Psoas muscle (tissue), 8 donors: ENCODE data around the gene NUP210L. TPM values are rescaled to one million over a fixed set of nuclear protein-coding genes. Genes with fewer than 3 reads are reported as not detected.

ENCODE experiments used
- ATAC-seq, 4 donors: fragments of 200-7000 bp; cut with Tn5 transposase; one replicate each; pipeline ENCODE4 v1.9.1; 2020; ENCODE audit warnings: moderate library complexity in 3 of 4, mild to moderate bottlenecking in 2 of 4
- DNase-seq, 2 donors: peaks; one replicate each; pipeline ENCODE4 v3.0.0-alpha.2; 2020
- H3K27ac ChIP-seq: fragments of 200-600 bp; one replicate; pipeline ENCODE4 v1.8.0; 2022
- H3K27me3 ChIP-seq, 3 donors: fragments of 200-600 bp in 1 of 3; one replicate each; pipeline versions ENCODE4 v1.6.1 to v1.8.0; 2013 to 2022; ENCODE audit warnings: low read length in 2 of 3, mild to moderate bottlenecking in 2 of 3, moderate library complexity in 1 of 3; ENCODE audit not compliant: insufficient read depth in 3 of 3
- H3K36me3 ChIP-seq, 2 donors: fragments of 200-600 bp in 1 of 2; one replicate each; pipeline versions ENCODE4 v1.6.1 to v1.8.0; 2013 to 2022; ENCODE audit warnings: low read depth in 1 of 2, mild to moderate bottlenecking in 1 of 2, moderate library complexity in 1 of 2; ENCODE audit not compliant: insufficient read depth in 1 of 2
- H3K4me1 ChIP-seq: fragments of 200-600 bp; one replicate; pipeline ENCODE4 v1.8.0; 2022
- H3K4me3 ChIP-seq: fragments of 200-600 bp; one replicate; pipeline ENCODE4 v1.8.0; 2022; ENCODE audit warnings: mild to moderate bottlenecking
- H3K9me3 ChIP-seq: fragments of 200-600 bp; one replicate; pipeline ENCODE4 v1.8.0; 2022
- WGBS, 3 donors: extraction: QIAGEN DNeasy Blood & Tissue Kit; methylation state at CpG; one replicate each; pipeline versions ENCODE4 v1.1.6 to v1.1.7; 2013; 5-methylcytosine and 5-hydroxymethylcytosine counted together
- intact Hi-C, 2 donors: fragments of 100-400 bp; cut with DNase I; formaldehyde crosslinking; loops; one replicate each; pipeline versions ENCODE4 v1.11.0 to v1.14.2; 2022
- polyA plus RNA-seq, 3 donors: library from polyadenylated mRNA; stranded (reverse); fragments of 200-250 nt; gene quantifications; one replicate each; pipeline ENCODE4 v1.2.3, GENCODE V29; 2013
- total RNA-seq, 4 donors: library from RNA; stranded (reverse); fragmentation: NEBNext Ultra II Directional in 2 of 4; extraction: Animal tissue kit (Norgen Biotek cat#: 25700) in 2 of 4; gene quantifications; one replicate each; pipeline versions ENCODE4 v1.2.1 to v1.2.4, GENCODE V29; 2021 to 2023
- TF ChIP-seq, protein P1 (sequence below): fragments of 200-600 bp; IDR thresholded peaks from one replicate; pipeline ENCODE4 v1.8.0; 2022; ENCODE audit warnings: antibody characterized with exemption
- donor health status: healthy with polysubstance abuse.
- donor health status: DM: no; HTN: no; CAD: no; lungs with moderate emphysema.
- donor health status: Bipolar disorder and iron deficiency.
- donor health status: healthy.
- donor health status: DM: yes; HTN: yes; CAD: no.
- donor health status: DM: no; HTN: no; CAD: no.
- donor health status: DM: no; HTN: no; CAD: no.
- donor health status: DM: yes; HTN: yes; CAD: no.

Gene NUP210L
- total and polyA plus RNA-seq, 7 donors: 0.01 to 3.0 (median 0.19) TPM; not detected in 2

DNA sequence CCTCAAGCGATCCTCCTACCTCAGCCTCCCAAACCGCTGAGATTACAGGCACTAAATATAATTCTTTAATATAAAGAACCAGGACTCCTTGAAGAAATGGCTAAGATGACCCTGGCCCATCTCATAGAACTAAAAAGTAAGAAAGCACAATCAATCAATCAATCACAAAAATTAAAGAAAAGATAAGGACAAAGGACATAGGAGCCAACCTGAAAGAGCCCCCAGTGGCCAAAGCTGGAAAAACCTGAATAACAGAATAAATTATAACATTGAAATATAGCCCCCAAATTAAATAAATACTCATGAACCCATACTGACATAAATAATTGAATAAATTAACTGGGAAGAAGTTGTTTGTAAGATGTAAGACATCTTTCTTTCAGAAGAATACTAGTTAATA lies 8.9 kb downstream of the NUP210L start:
- 93 to 100% (median 98%) methylated on average over 2 of the region's 2 CpGs for WGBS, 3 donors
- H3K4me3 ChIP-seq: no peak overlapping the region
- DNase-seq (no peak), ATAC-seq (no peak)
- H3K36me3 ChIP-seq: no peaks in the 10 kb centered on the region
- H3K27ac ChIP-seq: no peak overlapping the region
- intact Hi-C loops: no loop called here
- TF ChIP-seq, protein P1, sequence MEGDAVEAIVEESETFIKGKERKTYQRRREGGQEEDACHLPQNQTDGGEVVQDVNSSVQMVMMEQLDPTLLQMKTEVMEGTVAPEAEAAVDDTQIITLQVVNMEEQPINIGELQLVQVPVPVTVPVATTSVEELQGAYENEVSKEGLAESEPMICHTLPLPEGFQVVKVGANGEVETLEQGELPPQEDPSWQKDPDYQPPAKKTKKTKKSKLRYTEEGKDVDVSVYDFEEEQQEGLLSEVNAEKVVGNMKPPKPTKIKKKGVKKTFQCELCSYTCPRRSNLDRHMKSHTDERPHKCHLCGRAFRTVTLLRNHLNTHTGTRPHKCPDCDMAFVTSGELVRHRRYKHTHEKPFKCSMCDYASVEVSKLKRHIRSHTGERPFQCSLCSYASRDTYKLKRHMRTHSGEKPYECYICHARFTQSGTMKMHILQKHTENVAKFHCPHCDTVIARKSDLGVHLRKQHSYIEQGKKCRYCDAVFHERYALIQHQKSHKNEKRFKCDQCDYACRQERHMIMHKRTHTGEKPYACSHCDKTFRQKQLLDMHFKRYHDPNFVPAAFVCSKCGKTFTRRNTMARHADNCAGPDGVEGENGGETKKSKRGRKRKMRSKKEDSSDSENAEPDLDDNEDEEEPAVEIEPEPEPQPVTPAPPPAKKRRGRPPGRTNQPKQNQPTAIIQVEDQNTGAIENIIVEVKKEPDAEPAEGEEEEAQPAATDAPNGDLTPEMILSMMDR: peak; percentile 26
- H3K4me1 ChIP-seq: peaks cover 6% of the 10 kb centered on the region
- no peaks in the 10 kb centered on the region for H3K27me3 ChIP-seq
- H3K9me3 ChIP-seq: no peaks in the 10 kb centered on the region

DNA sequence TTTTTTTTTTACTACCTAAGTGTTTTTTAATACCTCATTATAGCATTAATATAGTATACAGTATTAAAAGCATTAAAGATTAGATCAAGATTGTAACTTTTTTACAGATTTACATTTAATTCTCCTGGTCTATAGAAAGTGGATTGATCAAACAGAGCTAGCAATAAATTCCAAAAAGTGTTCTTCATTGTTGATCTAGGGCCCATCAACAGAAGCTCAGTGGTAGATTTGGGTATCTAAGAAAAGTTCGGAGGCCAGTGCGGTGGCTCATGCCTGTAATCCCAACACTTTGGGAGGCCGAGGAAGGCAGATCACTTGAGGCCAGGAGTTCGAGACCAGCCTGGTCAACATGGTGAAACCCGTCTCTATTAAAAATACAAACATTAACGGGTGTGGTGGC lies 12.5 kb downstream of the NUP210L start:
- Histone ChIP-seq H3K4me3 (no peak overlapping the region), H3K9me3 (no peaks in the 10 kb centered on the region), H3K27me3 (no peaks in the 10 kb centered on the region), H3K36me3 (no peaks in the 10 kb centered on the region), H3K27ac (no peak overlapping the region), H3K4me1 (peaks cover 20% of the 10 kb centered on the region)
- TF ChIP-seq, protein P1: no peak
- WGBS, 3 donors: 91 to 99% (median 97%) methylated on average over 6 of the region's 6 CpGs
- no peak for DNase-seq
- intact Hi-C loops: no loop called here
- ATAC-seq: no peak

DNA sequence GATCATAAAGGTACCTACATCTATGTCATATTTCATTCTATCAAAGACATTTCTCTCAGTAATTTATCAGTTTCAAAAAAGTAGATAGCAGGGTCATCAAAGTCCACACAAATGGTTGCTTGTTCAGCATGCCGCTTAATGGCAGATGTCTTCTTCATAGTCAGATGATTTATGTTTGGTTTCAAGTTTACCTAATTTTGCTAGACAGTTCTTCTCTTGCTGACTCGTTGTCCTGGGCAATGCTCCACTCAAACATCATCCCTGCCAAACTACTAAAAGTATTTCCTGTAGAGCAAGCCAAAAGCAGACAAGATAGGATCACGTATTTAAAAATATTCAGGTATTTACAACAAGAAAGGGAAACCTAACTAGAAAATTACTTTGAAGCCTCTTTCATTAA lies 13.6 kb downstream of the NUP210L start:
- H3K4me1 ChIP-seq: peaks cover 20% of the 10 kb centered on the region
- no peaks in the 10 kb centered on the region for H3K9me3 ChIP-seq
- TF ChIP-seq, protein P1: no peak
- intact Hi-C loops: no loop called here
- ATAC-seq (peak; percentile 61 to 92 (median 85)), DNase-seq (no peak)
- WGBS, 3 donors: 11 to 19% (median 12%) methylated on average over 3 of the region's 3 CpGs
- no peak overlapping the region for H3K4me3 ChIP-seq
- H3K36me3 ChIP-seq: no peaks in the 10 kb centered on the region
- peak overlapping the region; percentile 64 for H3K27ac ChIP-seq
- no peaks in the 10 kb centered on the region for H3K27me3 ChIP-seq

DNA sequence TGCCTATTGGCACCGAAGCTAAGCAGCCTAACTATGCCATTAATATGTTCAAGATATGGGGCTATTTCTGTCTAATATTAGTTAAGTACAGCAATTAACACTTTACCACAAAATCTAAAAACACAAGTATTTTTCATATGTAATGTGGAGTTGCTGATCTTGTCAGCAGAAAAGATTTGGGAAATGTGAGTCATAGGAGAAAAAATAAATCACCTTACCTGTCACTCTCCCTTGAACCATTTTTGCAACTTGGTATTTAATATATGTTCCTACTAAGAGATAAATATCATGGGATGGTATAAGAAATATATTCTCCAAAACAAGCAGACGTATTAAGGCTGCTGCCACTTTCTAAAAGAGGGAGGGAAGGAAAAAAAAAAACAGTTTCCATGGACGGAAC lies 17.0 kb downstream of the NUP210L start:
- Histone ChIP-seq H3K36me3 (no peaks in the 10 kb centered on the region), H3K4me1 (peaks cover 20% of the 10 kb centered on the region), H3K9me3 (no peaks in the 10 kb centered on the region), H3K27ac (no peak overlapping the region), H3K27me3 (no peaks in the 10 kb centered on the region), H3K4me3 (no peak overlapping the region)
- TF ChIP-seq, protein P1: no peak
- DNase-seq: no peak
- intact Hi-C loops: no loop called here
- 60 to 93% (median 68%) methylated on average over 3 of the region's 3 CpGs for WGBS, 3 donors
- no peak for ATAC-seq

DNA sequence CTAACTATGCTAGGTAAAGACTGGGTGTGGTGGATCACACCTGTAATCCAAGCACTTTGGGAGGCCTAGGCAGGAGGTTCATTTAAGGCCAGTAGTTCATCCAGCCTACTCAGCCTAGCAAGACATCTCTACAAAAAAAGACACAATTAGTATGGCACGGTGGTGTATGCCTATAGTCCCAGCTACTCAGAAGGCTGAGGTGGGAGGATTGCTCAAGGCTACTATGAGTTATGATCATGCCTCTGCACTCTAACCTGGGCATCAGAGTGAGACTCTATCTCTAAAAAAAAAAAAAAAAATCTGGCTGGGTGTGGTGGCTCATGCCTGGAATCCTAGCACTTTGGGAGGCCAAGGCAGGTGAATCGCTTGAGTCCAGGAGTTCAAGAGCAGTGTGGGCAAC lies 21.6 kb downstream of the NUP210L start:
- TF ChIP-seq, protein P1: no peak
- no peak for ATAC-seq
- intact Hi-C loops: no loop called here
- Histone ChIP-seq H3K36me3 (no peaks in the 10 kb centered on the region), H3K27ac (no peak overlapping the region), H3K4me3 (no peak overlapping the region), H3K9me3 (no peaks in the 10 kb centered on the region), H3K27me3 (no peaks in the 10 kb centered on the region), H3K4me1 (no peaks in the 10 kb centered on the region)
- 89 to 96% (median 94%) methylated on average over 2 of the region's 2 CpGs for WGBS, 3 donors
- DNase-seq: no peak
